ENCODE measurements around the gene LSAMP. TPM values are rescaled to one million over a fixed set of nuclear protein-coding genes. Genes with fewer than 3 reads are reported as not detected.
"Not testable (repeated sequence)": the region's sequence is repeated elsewhere in the genome, so short reads cannot be mapped to it uniquely, and the experiment has no call there.

Gene LSAMP
- total RNA-seq, 1 experiment from 2014 or later, result 5.7 TPM

DNA sequence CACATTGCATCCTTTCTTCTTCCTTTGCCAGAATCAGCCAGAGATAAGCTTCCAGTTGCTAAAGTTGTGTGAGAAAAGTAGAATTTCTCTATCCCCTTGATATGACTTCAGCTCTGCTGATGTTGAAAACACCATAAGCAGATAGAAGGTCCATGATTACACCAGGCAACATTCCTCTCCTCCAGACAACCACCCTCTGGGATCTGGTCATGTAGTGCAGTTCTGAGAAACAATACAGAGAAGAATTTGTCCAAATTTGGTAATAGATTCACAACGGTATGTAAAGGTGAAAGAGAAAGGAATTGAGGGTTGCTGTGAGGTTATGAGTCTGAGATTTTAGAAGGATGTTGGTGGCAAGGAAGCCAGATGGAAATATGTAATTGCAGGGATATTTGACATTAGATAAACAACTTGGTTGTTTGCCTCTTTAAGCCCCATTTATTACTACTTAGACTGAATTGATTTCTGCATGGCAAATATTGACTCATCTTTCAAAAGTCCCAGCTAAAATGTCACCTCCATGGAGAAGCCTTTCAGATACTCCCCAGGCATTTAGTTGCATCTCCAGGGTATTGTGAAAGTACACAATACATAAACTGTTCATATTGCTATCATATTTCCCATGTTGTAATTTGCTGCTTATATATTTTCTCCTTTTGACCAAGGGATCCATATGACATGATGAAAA, 687.1 kb downstream of the LSAMP start:
- no peak overlapping the region for H3K27ac Mint-ChIP-seq
- no peaks in the 10 kb centered on the region for H3K4me1 Mint-ChIP-seq
- TF ChIP-seq GTF2I (CRISPR knock-in tag; conservative IDR thresholded peaks at IDR 0.05) (no peak), JAZF1 (CRISPR knock-in tag; IDR thresholded peaks at IDR 0.05) (no peak)
- TF ChIP-seq, protein P1, sequence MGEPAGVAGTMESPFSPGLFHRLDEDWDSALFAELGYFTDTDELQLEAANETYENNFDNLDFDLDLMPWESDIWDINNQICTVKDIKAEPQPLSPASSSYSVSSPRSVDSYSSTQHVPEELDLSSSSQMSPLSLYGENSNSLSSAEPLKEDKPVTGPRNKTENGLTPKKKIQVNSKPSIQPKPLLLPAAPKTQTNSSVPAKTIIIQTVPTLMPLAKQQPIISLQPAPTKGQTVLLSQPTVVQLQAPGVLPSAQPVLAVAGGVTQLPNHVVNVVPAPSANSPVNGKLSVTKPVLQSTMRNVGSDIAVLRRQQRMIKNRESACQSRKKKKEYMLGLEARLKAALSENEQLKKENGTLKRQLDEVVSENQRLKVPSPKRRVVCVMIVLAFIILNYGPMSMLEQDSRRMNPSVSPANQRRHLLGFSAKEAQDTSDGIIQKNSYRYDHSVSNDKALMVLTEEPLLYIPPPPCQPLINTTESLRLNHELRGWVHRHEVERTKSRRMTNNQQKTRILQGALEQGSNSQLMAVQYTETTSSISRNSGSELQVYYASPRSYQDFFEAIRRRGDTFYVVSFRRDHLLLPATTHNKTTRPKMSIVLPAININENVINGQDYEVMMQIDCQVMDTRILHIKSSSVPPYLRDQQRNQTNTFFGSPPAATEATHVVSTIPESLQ (CRISPR knock-in tag; IDR thresholded peaks at IDR 0.05), result no peak
- TF ChIP-seq, protein P2, sequence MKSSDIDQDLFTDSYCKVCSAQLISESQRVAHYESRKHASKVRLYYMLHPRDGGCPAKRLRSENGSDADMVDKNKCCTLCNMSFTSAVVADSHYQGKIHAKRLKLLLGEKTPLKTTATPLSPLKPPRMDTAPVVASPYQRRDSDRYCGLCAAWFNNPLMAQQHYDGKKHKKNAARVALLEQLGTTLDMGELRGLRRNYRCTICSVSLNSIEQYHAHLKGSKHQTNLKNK (CRISPR knock-in tag; IDR thresholded peaks at IDR 0.05), result no peak
- DNase-seq (ENCODE audit: low spot score) (no peak), ATAC-seq (no peak)
- H3K27me3 Mint-ChIP-seq (ENCODE audit: low read depth), result peaks cover 3% of the 10 kb centered on the region; the same call in 1 of the 2 replicates
- no peaks in the 10 kb centered on the region for H3K36me3 Mint-ChIP-seq
- POLR2A ChIA-PET, result no interaction called here
- no peak overlapping the region for H3K4me3 Mint-ChIP-seq
- CTCF ChIA-PET, result interaction anchor here (1.5 kb wide), 1 partner anchor 26 kb away, joined by 3 read pairs; no protein-coding TSS in a partner anchor
- peaks cover 6% of the 10 kb centered on the region; the same call in 1 of the 2 replicates for H3K9me3 Mint-ChIP-seq

DNA sequence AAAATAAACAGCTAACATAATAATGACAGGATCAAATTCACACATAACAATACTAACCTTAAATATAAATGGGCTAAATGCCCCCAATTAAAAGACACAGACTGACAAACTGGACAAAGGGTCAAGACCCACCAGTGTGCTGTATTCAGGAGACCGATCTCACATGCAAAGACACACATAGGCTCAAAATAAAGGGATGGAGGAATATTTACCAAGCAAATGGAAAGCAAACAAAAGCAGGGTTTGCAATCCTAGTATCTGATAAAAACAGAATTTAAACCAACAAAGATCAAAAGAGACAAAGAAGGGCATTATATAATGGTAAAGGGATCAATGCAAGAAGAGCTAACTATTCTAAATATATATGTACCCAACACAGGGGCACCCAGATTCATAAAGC, 692.3 kb downstream of the LSAMP start:
- H3K27ac Mint-ChIP-seq; H3K27me3 Mint-ChIP-seq (ENCODE audit: low read depth); H3K4me1 Mint-ChIP-seq; DNase-seq (ENCODE audit: low spot score); H3K4me3 Mint-ChIP-seq; H3K36me3 Mint-ChIP-seq; ATAC-seq; CTCF ChIA-PET; POLR2A ChIA-PET: not testable (repeated sequence)
- peaks cover 12% of the 10 kb centered on the region for H3K9me3 Mint-ChIP-seq
